Measurements from ENCODE around the gene SPINK8. TPM values are rescaled to one million over a fixed set of nuclear protein-coding genes. Genes with fewer than 3 reads are reported as not detected.
"Not testable (repeated sequence)": the region's sequence is repeated elsewhere in the genome, so short reads cannot be mapped to it uniquely, and the experiment has no call there.

The SPINK8 gene
- total RNA-seq, result not detected

- not testable (repeated sequence) for H3K9me3 Mint-ChIP-seq; H3K36me3 Mint-ChIP-seq; DNase-seq (ENCODE audit: low spot score in 2 of 2); ATAC-seq; H3K27ac Mint-ChIP-seq
Measured at GRCh38 chr3:48333346-48334245, at the start of gene SPINK8. TSS of gene SPINK8 (minus strand) at chr3:48333661. CDS start at chr3:48328341, 5,320 bp downstream.

- no peaks in the 10 kb centered on the region for H3K9me3 Mint-ChIP-seq
- no peaks in the 10 kb centered on the region for H3K36me3 Mint-ChIP-seq
- no peak overlapping the region for H3K27ac Mint-ChIP-seq
- DNase-seq (ENCODE audit: low spot score in 2 of 2) (no peak), ATAC-seq (no peak)
Measured at GRCh38 chr3:48372862-48373435, 39.5 kb upstream of the SPINK8 start.

DNA sequence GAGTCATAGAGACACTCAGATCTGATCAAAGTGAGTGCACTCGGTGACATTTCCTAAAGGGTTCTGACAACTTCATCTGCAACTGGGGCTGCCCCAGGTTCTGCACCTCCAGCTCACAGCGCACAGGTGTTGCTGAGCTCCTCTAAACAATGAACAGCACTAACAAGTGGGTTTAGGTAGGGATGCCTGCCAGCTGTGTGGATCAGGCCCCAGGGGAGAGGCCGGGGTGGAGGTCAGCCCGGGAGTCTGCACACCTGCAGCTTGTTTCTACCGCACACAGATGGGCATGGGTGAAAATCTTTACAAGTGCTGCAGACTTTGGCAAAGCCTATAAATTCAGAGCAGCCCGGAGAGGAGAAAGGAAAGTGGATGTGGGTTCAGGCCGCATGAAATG is 38.9 kb upstream of the SPINK8 start:
- ATAC-seq, result no peak
- H3K36me3 Mint-ChIP-seq, result no peaks in the 10 kb centered on the region
- no peak overlapping the region for H3K27ac Mint-ChIP-seq
- no peak for DNase-seq (ENCODE audit: low spot score in 2 of 2)
- H3K9me3 Mint-ChIP-seq, result no peaks in the 10 kb centered on the region

- H3K27ac Mint-ChIP-seq, result no peak within 1 kb of the TSS
- H3K9me3 Mint-ChIP-seq, result no peaks in the 10 kb centered on the region
- H3K36me3 Mint-ChIP-seq, result no peaks in the 10 kb centered on the region
- no peak for DNase-seq (ENCODE audit: low spot score in 2 of 2)
- no peak for ATAC-seq
Measured at GRCh38 chr3:48371651-48372376, 38.4 kb upstream of the SPINK8 start, which contains the start of gene FBXW12. TSS of gene FBXW12 (plus strand) at chr3:48372219. CDS start at chr3:48372768, 549 bp downstream.

DNA sequence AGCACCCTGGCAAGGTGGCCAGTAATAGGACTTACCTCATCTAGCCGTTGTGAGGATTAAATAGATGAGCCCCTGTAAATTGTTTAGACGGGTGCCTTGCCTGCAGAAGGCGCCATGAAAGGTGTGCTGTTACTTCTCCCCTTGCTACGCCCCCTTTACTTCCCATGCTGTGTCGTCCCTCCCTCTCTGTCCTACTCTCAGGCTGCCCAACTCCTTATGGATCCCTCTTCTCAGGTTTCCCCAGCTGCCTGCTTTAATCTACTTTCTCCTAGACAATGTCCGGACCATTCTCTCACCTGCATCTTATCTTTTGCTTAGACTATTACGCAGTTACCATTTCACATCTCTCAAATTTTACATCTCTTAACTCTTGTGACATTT is 36.9 kb upstream of the SPINK8 start:
- DNase-seq (ENCODE audit: low spot score in 2 of 2) (no peak), ATAC-seq (no peak)
- Mint-ChIP-seq H3K27ac (no peak overlapping the region), H3K36me3 (no peaks in the 10 kb centered on the region), H3K9me3 (no peaks in the 10 kb centered on the region)

GRCh38 chr3:48369693-48370332 is 36.4 kb upstream of the SPINK8 start:
- Mint-ChIP-seq H3K9me3 (peaks cover 0 to 2% of the 10 kb centered on the region in 2 donors), H3K36me3 (no peaks in the 10 kb centered on the region), H3K27ac (no peak overlapping the region)
- no peak for ATAC-seq
- DNase-seq (ENCODE audit: low spot score in 2 of 2), result no peak

DNA sequence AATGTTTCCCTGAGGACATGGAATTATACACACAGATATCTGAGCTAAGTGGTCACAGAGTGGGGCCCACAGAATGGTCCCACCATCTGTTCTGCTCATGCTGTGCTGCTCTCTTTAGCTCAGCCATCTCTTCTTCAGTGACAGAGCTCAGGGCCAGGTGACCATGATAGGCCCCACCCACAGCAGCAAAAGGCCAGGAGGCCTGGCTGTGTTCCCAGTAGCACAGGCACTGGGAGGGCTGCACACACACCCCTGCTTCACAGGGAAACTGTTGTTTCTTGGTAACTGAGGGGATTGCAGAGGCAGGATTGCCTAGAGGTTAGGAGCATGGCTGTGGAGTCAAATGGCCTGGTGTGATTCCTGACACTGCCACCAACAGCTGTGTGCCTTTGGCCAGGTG is 33.7 kb upstream of the SPINK8 start:
- Mint-ChIP-seq H3K9me3 (peaks cover 1 to 4% of the 10 kb centered on the region in 2 donors), H3K27ac (no peak overlapping the region), H3K36me3 (no peaks in the 10 kb centered on the region)
- ATAC-seq, result no peak
- DNase-seq (ENCODE audit: low spot score in 2 of 2), result no peak

GRCh38 chr3:48364840-48365239 is 31.4 kb upstream of the SPINK8 start:
- H3K27ac Mint-ChIP-seq, result no peak overlapping the region
- ATAC-seq (no peak), DNase-seq (ENCODE audit: low spot score in 2 of 2) (no peak)
- H3K36me3 Mint-ChIP-seq, result peaks cover 6 to 8% of the 10 kb centered on the region in 2 donors
- H3K9me3 Mint-ChIP-seq, result peaks cover 10% of the 10 kb centered on the region in 2 donors

DNA sequence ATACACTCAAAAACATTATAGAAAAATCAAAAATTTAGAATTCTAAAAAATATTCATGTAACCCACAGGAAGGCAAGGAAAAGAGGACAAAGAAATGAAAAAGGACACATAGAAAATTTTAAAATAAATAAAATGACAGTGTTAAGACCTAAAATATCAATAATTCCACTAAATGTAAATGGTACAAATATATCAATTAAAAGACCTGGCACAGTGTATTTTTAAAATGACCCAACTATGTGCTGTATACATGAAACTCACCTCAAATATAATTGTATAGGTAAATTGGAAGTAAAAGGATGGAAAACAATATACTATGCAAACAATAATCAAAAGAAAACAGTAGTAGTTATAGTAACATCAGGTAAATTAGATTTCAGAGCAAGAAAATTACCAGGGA is 28.5 kb upstream of the SPINK8 start:
- H3K27ac Mint-ChIP-seq, result no peak overlapping the region
- DNase-seq (ENCODE audit: low spot score in 2 of 2), result no peak
- H3K9me3 Mint-ChIP-seq, result peaks cover 10% of the 10 kb centered on the region in 2 donors
- peaks cover 6 to 8% of the 10 kb centered on the region in 2 donors for H3K36me3 Mint-ChIP-seq
- no peak for ATAC-seq

DNA sequence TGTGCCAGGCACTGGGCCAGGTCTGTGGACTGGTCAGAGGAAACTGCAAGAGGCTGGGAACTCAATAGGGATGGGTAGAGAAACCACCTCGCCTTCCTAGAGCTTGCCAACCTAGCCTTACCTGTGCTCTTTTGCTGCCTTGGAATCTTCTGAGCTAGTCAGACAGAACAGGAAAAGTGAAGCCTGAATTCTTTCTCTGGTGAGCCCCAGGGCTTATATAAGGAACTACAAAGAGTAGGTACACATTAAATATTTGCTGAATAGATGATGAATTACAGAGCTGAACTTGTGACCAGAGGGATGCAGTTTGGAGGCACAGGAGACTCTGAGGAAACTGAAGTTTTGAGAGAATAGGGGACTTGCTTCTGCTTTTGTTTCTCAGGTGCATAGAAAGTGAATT is 23.0 kb upstream of the SPINK8 start:
- ATAC-seq (no peak), DNase-seq (ENCODE audit: low spot score in 2 of 2) (no peak)
- peaks cover 5 to 6% of the 10 kb centered on the region in 2 donors for H3K9me3 Mint-ChIP-seq
- H3K36me3 Mint-ChIP-seq, result peaks cover 6% of the 10 kb centered on the region in 2 donors
- no peak overlapping the region for H3K27ac Mint-ChIP-seq

DNA sequence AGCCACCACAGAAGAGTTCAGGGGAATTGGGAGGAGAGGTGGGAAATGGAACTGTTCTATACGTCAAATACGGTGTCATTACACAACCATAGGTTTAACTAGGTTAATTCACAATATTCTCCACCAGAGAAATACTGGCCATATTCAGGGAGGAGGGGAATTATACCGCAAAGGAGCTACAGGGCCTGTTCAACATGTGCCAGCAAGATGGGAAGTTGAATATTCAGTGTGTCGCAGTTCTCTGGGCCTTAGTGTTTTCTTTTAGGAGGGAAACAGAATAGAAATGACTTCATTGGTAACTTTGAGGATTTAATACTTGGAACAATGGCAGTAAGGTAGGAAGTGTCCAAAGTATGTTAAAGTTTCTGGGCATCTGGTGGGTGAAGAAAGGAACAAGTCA is 20.5 kb upstream of the SPINK8 start:
- ATAC-seq (no peak), DNase-seq (ENCODE audit: low spot score in 2 of 2) (no peak)
- no peak overlapping the region for H3K27ac Mint-ChIP-seq
- H3K36me3 Mint-ChIP-seq, result no peaks in the 10 kb centered on the region
- no peaks in the 10 kb centered on the region for H3K9me3 Mint-ChIP-seq

DNA sequence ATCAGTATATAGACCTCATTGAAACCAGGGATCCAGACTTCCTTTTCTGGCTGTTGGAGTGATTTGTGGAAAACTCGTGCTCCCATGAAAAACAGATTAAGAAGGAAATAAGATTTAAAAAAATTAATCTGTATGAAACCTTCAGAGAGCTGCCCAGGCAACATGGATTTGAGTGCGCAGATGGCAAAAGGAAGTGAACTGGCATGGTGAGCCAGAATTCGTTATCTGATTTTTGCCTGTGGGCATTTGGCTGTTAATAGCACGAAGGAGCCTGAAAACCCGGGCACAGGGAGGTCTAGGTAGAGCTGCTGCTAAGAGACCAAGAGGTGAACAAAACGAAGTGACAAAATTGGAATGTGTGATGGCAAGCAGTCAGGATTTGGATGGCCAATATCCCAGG is 19.1 kb upstream of the SPINK8 start:
- H3K27ac Mint-ChIP-seq, result no peak overlapping the region
- DNase-seq (ENCODE audit: low spot score in 2 of 2) (no peak), ATAC-seq (no peak)
- H3K36me3 Mint-ChIP-seq, result no peaks in the 10 kb centered on the region
- no peaks in the 10 kb centered on the region for H3K9me3 Mint-ChIP-seq

DNA sequence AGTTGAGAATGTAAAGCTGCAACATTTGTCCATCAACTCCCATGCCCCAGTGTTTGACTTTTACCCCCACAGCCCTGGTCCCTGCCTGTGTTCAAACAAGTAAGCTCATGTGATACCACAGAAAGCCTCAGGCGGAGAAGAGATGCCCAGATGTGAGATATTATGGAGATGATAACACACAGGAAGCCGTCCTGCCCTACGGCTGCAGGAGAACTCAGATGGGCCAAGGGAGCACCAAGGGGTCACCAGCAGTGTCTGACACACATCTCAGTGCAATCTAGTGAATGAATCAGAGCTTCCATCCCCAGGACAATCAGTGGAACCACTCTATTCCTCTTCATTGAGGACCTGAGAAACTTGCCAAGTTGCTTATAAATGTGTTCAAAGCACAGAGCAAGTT is 14.0 kb upstream of the SPINK8 start:
- ATAC-seq (no peak), DNase-seq (ENCODE audit: low spot score in 2 of 2) (no peak)
- Mint-ChIP-seq H3K9me3 (no peaks in the 10 kb centered on the region), H3K36me3 (no peaks in the 10 kb centered on the region), H3K27ac (no peak overlapping the region)

GRCh38 chr3:48345946-48346572 is 12.6 kb upstream of the SPINK8 start:
- H3K9me3 Mint-ChIP-seq, result no peaks in the 10 kb centered on the region
- no peak for DNase-seq (ENCODE audit: low spot score in 2 of 2)
- no peak overlapping the region for H3K27ac Mint-ChIP-seq
- no peaks in the 10 kb centered on the region for H3K36me3 Mint-ChIP-seq
- ATAC-seq, result no peak

- Mint-ChIP-seq H3K27ac (no peak overlapping the region), H3K36me3 (no peaks in the 10 kb centered on the region), H3K9me3 (no peaks in the 10 kb centered on the region)
- ATAC-seq, result no peak
- DNase-seq (ENCODE audit: low spot score in 2 of 2), result no peak
Measured at GRCh38 chr3:48344867-48345507, 11.5 kb upstream of the SPINK8 start.

GRCh38 chr3:48343432-48343831 is 10.0 kb upstream of the SPINK8 start:
- Mint-ChIP-seq H3K9me3 (no peaks in the 10 kb centered on the region), H3K27ac (no peak overlapping the region), H3K36me3 (no peaks in the 10 kb centered on the region)
- ATAC-seq, result no peak
- no peak for DNase-seq (ENCODE audit: low spot score in 2 of 2)

Data from activated naive CD4-positive, alpha-beta T cell treated with anti-CD3 and anti-CD28 coated beads, Interleukin-2, amount 50 U/mL, for 72 hours (primary cell).